Measurements from ENCODE around the gene WDFY4.

DNA sequence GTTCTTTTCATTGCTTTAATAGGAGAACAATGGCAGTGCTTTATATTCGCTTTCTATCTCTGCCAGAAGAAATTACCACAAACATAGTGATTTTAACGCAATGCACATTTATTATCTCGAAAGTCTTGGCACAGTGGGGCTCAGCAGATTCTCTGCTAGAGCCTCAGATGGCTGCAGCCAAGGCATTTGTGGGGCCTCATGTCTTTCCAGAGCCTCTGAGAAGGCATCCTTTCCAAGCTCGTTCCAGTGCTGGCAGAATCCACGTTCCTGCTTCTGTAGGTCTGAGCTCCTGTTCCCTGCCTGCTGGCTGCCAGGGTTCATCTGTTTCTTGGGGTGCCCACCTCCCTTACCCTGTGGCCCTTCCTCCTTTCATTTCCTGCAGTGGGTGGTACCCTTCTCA, 194.8 kb downstream of the WDFY4 start:
- TF ChIP-seq, protein P1, sequence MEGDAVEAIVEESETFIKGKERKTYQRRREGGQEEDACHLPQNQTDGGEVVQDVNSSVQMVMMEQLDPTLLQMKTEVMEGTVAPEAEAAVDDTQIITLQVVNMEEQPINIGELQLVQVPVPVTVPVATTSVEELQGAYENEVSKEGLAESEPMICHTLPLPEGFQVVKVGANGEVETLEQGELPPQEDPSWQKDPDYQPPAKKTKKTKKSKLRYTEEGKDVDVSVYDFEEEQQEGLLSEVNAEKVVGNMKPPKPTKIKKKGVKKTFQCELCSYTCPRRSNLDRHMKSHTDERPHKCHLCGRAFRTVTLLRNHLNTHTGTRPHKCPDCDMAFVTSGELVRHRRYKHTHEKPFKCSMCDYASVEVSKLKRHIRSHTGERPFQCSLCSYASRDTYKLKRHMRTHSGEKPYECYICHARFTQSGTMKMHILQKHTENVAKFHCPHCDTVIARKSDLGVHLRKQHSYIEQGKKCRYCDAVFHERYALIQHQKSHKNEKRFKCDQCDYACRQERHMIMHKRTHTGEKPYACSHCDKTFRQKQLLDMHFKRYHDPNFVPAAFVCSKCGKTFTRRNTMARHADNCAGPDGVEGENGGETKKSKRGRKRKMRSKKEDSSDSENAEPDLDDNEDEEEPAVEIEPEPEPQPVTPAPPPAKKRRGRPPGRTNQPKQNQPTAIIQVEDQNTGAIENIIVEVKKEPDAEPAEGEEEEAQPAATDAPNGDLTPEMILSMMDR (IDR thresholded peaks at IDR 0.05), result no peak
- no peak for TF ChIP-seq POLR2A (IDR thresholded peaks at IDR 0.05)
